Measurements from ENCODE around the gene KRT25. TPM values are rescaled to one million over a fixed set of nuclear protein-coding genes. Genes with fewer than 3 reads are reported as not detected.

KRT25 gene
- total RNA-seq, 1 experiment from 2014 or later, result not detected

DNA sequence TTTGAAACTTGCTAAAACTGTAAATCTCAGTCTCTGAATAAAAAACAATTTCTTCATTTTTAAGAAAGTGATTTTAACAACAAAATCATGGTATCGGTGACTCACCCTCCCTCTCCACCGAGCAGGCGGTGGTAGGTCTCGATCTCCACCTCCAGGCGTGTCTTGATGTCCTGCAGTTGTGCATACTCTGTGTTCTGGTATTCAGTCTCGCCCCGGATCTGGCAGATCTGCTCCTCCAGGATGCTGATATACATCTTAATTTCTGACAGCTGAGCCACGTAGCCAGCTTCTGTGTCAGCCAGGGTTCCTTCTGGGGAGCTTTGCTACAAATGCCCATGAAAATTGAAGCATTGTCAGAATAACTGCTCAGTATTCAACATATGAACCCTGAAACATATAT, 36.2 kb downstream of the KRT25 start:
- Histone ChIP-seq H3K27ac (ENCODE audit: low read depth, low read length) (no peak overlapping the region), H3K4me2 (ENCODE audit: low read length) (no peak overlapping the region), H3K4me3 (replicated peaks in 1 of 2; ENCODE audit: low read depth in 1 of 2, low read length in 2 of 2) (no peak overlapping the region), H2AFZ (ENCODE audit: low read depth, low read length, poor library complexity, severe bottlenecking) (no peak overlapping the region), H3K36me3 (ENCODE audit: control insufficient read depth in 1 of 2, insufficient read depth in 2 of 2, low read length in 2 of 2) (no peaks in the 10 kb centered on the region), H3K4me1 (ENCODE audit: control insufficient read depth in 1 of 2, insufficient read depth in 2 of 2, low read length in 2 of 2) (no peaks in the 10 kb centered on the region), H3K9ac (ENCODE audit: low read length) (no peak overlapping the region), H4K20me1 (ENCODE audit: insufficient read depth) (no peaks in the 10 kb centered on the region), H3K79me2 (ENCODE audit: insufficient read depth, low read length) (no peaks in the 10 kb centered on the region), H3K27me3 (ENCODE audit: insufficient read depth, low read length) (no peaks in the 10 kb centered on the region), H3K9me2 (ENCODE audit: insufficient read depth) (no peaks in the 10 kb centered on the region), H3K9me3 (ENCODE audit: control insufficient read depth in 1 of 2, insufficient read depth in 1 of 2, low read depth in 1 of 2, low read length in 2 of 2) (no peaks in the 10 kb centered on the region)
- TF ChIP-seq EGR1 (IDR thresholded peaks at IDR 0.05; ENCODE audit: low read depth), result no peak
- TF ChIP-seq POLR2A (IDR thresholded peaks at IDR 0.05; ENCODE audit: borderline replicate concordance, extremely low read depth, insufficient read depth, insufficient read length), result no peak
- TF ChIP-seq, protein P1, sequence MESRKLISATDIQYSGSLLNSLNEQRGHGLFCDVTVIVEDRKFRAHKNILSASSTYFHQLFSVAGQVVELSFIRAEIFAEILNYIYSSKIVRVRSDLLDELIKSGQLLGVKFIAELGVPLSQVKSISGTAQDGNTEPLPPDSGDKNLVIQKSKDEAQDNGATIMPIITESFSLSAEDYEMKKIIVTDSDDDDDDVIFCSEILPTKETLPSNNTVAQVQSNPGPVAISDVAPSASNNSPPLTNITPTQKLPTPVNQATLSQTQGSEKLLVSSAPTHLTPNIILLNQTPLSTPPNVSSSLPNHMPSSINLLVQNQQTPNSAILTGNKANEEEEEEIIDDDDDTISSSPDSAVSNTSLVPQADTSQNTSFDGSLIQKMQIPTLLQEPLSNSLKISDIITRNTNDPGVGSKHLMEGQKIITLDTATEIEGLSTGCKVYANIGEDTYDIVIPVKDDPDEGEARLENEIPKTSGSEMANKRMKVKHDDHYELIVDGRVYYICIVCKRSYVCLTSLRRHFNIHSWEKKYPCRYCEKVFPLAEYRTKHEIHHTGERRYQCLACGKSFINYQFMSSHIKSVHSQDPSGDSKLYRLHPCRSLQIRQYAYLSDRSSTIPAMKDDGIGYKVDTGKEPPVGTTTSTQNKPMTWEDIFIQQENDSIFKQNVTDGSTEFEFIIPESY (IDR thresholded peaks at IDR 0.05; ENCODE audit: extremely low read depth, insufficient replicate concordance, low read length), result no peak
- no peak for TF ChIP-seq CEBPB (IDR thresholded peaks at IDR 0.05; ENCODE audit: low read depth)
- no peak for TF ChIP-seq SRF (IDR thresholded peaks at IDR 0.05; ENCODE audit: low read depth)
- TF ChIP-seq CTCF (IDR thresholded peaks at IDR 0.05 in 2 of 3, conservative IDR thresholded peaks at IDR 0.05 in 1 of 3; ENCODE audit: borderline replicate concordance in 1 of 3, insufficient read depth in 1 of 3, low read depth in 2 of 3, low read length in 2 of 3), result no peak
- TF ChIP-seq SIN3A (IDR thresholded peaks at IDR 0.05; ENCODE audit: low read depth), result no peak
- TF ChIP-seq SP1 (IDR thresholded peaks at IDR 0.05; ENCODE audit: low read depth), result no peak
- TF ChIP-seq, protein P2, sequence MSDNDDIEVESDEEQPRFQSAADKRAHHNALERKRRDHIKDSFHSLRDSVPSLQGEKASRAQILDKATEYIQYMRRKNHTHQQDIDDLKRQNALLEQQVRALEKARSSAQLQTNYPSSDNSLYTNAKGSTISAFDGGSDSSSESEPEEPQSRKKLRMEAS (IDR thresholded peaks at IDR 0.05), result no peak
- no peak for TF ChIP-seq ZFX (IDR thresholded peaks at IDR 0.05)
- TF ChIP-seq, protein P3, sequence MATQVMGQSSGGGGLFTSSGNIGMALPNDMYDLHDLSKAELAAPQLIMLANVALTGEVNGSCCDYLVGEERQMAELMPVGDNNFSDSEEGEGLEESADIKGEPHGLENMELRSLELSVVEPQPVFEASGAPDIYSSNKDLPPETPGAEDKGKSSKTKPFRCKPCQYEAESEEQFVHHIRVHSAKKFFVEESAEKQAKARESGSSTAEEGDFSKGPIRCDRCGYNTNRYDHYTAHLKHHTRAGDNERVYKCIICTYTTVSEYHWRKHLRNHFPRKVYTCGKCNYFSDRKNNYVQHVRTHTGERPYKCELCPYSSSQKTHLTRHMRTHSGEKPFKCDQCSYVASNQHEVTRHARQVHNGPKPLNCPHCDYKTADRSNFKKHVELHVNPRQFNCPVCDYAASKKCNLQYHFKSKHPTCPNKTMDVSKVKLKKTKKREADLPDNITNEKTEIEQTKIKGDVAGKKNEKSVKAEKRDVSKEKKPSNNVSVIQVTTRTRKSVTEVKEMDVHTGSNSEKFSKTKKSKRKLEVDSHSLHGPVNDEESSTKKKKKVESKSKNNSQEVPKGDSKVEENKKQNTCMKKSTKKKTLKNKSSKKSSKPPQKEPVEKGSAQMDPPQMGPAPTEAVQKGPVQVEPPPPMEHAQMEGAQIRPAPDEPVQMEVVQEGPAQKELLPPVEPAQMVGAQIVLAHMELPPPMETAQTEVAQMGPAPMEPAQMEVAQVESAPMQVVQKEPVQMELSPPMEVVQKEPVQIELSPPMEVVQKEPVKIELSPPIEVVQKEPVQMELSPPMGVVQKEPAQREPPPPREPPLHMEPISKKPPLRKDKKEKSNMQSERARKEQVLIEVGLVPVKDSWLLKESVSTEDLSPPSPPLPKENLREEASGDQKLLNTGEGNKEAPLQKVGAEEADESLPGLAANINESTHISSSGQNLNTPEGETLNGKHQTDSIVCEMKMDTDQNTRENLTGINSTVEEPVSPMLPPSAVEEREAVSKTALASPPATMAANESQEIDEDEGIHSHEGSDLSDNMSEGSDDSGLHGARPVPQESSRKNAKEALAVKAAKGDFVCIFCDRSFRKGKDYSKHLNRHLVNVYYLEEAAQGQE (IDR thresholded peaks at IDR 0.05; ENCODE audit: low read depth), result no peak
- TF ChIP-seq, protein P4, sequence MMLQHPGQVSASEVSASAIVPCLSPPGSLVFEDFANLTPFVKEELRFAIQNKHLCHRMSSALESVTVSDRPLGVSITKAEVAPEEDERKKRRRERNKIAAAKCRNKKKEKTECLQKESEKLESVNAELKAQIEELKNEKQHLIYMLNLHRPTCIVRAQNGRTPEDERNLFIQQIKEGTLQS (IDR thresholded peaks at IDR 0.05), result no peak
- TF ChIP-seq ELF1 (IDR thresholded peaks at IDR 0.05; ENCODE audit: borderline replicate concordance, low read depth), result no peak
- TF ChIP-seq RAD21 (IDR thresholded peaks at IDR 0.05; ENCODE audit: low read depth), result no peak
- TF ChIP-seq EZH2 (IDR thresholded peaks at IDR 0.05), result no peak
- TF ChIP-seq YY1 (IDR thresholded peaks at IDR 0.05; ENCODE audit: extremely low read depth, insufficient replicate concordance, low read depth, low read length), result no peak
- TF ChIP-seq ZNF274 (IDR thresholded peaks at IDR 0.05; ENCODE audit: low read depth, low read length), result no peak
- no peak for TF ChIP-seq EZH2phosphoT487 (IDR thresholded peaks at IDR 0.05; ENCODE audit: borderline replicate concordance)
- TF ChIP-seq TCF7L2 (IDR thresholded peaks at IDR 0.05; ENCODE audit: borderline replicate concordance, extremely low read depth, insufficient read depth, insufficient read length), result no peak
- no peak for TF ChIP-seq POLR2AphosphoS5 (IDR thresholded peaks at IDR 0.05; ENCODE audit: low read depth, low read length)
- DNase-seq (ENCODE audit: low read depth, low spot score) (no peak), ATAC-seq (no peak)
- intact Hi-C loops (cut with micrococcal nuclease), result no loop called here
- POLR2A ChIA-PET, result no interaction called here
- BruUV-seq (replicated peaks), result no TSS peak
- RAD21 ChIA-PET (ENCODE audit: low non-redundant PET in 1 of 2, low total read pairs in 2 of 2, uncharacterized antibody in 2 of 2, unreplicated experiment in 2 of 2), result no interaction called here
- CTCF ChIA-PET, result no interaction called here

All from HCT116 (cell line).